ENCODE data around the gene CRYZL1. TPM values are rescaled to one million over a fixed set of nuclear protein-coding genes. Genes with fewer than 3 reads are reported as not detected.

The CRYZL1 gene
- total and polyA plus RNA-seq, 2 of the 8 experiments (the other 6 are each of a cell fraction or from before 2014, with no cell fraction given) = 15.6 to 15.8 TPM

GRCh38 chr21:33539616-33540015 lies 101.9 kb downstream of the CRYZL1 start:
- WGBS, 2 experiments (ENCODE audit: extremely low coverage in 1 of 2, insufficient coverage in 1 of 2, insufficient read length in 1 of 2, insufficient replicate concordance in 2 of 2, low coverage in 1 of 2, low lambda C conversion rate in 2 of 2, missing lambda C conversion rate in 1 of 2) = 93% methylated on average over 4 of the region's 4 CpGs; no CpG with 5 or more reads in 1 of the 2 experiments
- H3K23me2 ChIP-seq (ENCODE audit: low read depth, low read length) = peaks cover 10% of the 10 kb centered on the region
- no peak overlapping the region for H3K23ac ChIP-seq (ENCODE audit: insufficient read length)
- no peak overlapping the region for H3K14ac ChIP-seq (ENCODE audit: insufficient read length)
- no peak overlapping the region for H3K4me3 ChIP-seq (ENCODE audit: extremely low read depth in 1 of 4, insufficient read depth in 2 of 4, low read depth in 3 of 4, low read length in 4 of 4)
- no peak overlapping the region for H4K8ac ChIP-seq (ENCODE audit: extremely low read depth, insufficient read depth, low read length)
- H3K4me1 ChIP-seq (replicated peaks in 1 of 4; ENCODE audit: control insufficient read depth in 3 of 4, insufficient read depth in 4 of 4, low read length in 3 of 4) = peaks cover 0 to 2% (median 0%) of the 10 kb centered on the region in 4 experiments; a peak in 3 of 7 replicates
- H2BK120ac ChIP-seq (replicated peaks; ENCODE audit: low read depth, low read length) = no peak overlapping the region
- no peak overlapping the region for H2BK20ac ChIP-seq (ENCODE audit: low read length)
- H3K27me3 ChIP-seq (replicated peaks in 1 of 4; ENCODE audit: control insufficient read depth in 3 of 4, extremely low read depth in 1 of 4, insufficient read depth in 3 of 4, low read length in 3 of 4) = no peaks in the 10 kb centered on the region
- H4K5ac ChIP-seq (ENCODE audit: insufficient read length, low read depth, low read length) = no peak overlapping the region
- H3K36me3 ChIP-seq (ENCODE audit: control insufficient read depth in 2 of 4, insufficient read depth in 4 of 4, low read length in 3 of 4) = peaks cover 21 to 56% (median 38%) of the 10 kb centered on the region in 4 experiments
- H3K4me2 ChIP-seq (ENCODE audit: insufficient read depth in 1 of 2, low read depth in 2 of 2, low read length in 2 of 2) = no peak overlapping the region; a peak in 1 of 4 replicates
- H3K27ac ChIP-seq (ENCODE audit: low read depth, low read length) = no peak overlapping the region
- H3K4ac ChIP-seq (replicated peaks; ENCODE audit: insufficient read length, low read depth, low read length) = no peak overlapping the region
- no peak overlapping the region for H3K56ac ChIP-seq (replicated peaks; ENCODE audit: insufficient read length, low read depth, low read length)
- H3K79me2 ChIP-seq (ENCODE audit: control insufficient read depth in 1 of 2, insufficient read depth in 2 of 2, low read length in 2 of 2) = peaks cover 35 to 80% of the 10 kb centered on the region in 2 experiments
- ChIA-PET CTCF (ENCODE audit: partially characterized antibody) (no interaction called here), POLR2A (ENCODE audit: partially characterized antibody) (interaction anchor here (0.6 to 6.3 kb wide), 4 partner anchors 12 to 809 kb away, joined by 3 to 64 read pairs (median 3); no protein-coding TSS in a partner anchor)
- DNase-seq (ENCODE audit: low read depth in 1 of 2, low spot score in 2 of 2) (no peak), FAIRE-seq (no peak)
- H2AK5ac ChIP-seq (ENCODE audit: low read depth, low read length) = no peak overlapping the region
- peaks cover 8% of the 10 kb centered on the region in 2 experiments for H4K20me1 ChIP-seq (replicated peaks in 1 of 2; ENCODE audit: control insufficient read depth in 1 of 2, insufficient read depth in 2 of 2, low read length in 2 of 2)
- H2AFZ ChIP-seq (ENCODE audit: low read length) = no peak overlapping the region
- TF ChIP-seq RXRA (IDR thresholded peaks at IDR 0.05; ENCODE audit: insufficient read depth, low read depth, low read length) = no peak
- no peak for TF ChIP-seq POLR2AphosphoS5 (IDR thresholded peaks at IDR 0.05; ENCODE audit: low read depth, low read length)
- no peak for TF ChIP-seq RBBP5 (IDR thresholded peaks at IDR 0.05; ENCODE audit: borderline replicate concordance, low read depth, low read length)
- TF ChIP-seq RFX5 (IDR thresholded peaks at IDR 0.05; ENCODE audit: borderline replicate concordance, low read depth, low read length) = no peak
- no peak for TF ChIP-seq PHF8 (conservative IDR thresholded peaks at IDR 0.05; ENCODE audit: low read depth, low read length)
- no peak for TF ChIP-seq TAF1 (IDR thresholded peaks at IDR 0.05; ENCODE audit: low read depth, low read length)
- no peak for TF ChIP-seq NANOG (IDR thresholded peaks at IDR 0.05; ENCODE audit: insufficient read depth, low read depth, low read length, poor library complexity, severe bottlenecking)
- TF ChIP-seq ATF2 (IDR thresholded peaks at IDR 0.05; ENCODE audit: low read length) = no peak
- no peak for TF ChIP-seq TAF7 (optimal IDR thresholded peaks at IDR 0.05; ENCODE audit: borderline replicate concordance, low read depth, low read length)
- TF ChIP-seq CHD1 (IDR thresholded peaks at IDR 0.05; ENCODE audit: low read depth, low read length) = no peak
- TF ChIP-seq E2F6 (IDR thresholded peaks at IDR 0.05) = no peak
- TF ChIP-seq TCF12 (IDR thresholded peaks at IDR 0.05; ENCODE audit: low read depth, low read length) = no peak
- no peak overlapping the region for H4K91ac ChIP-seq (replicated peaks; ENCODE audit: insufficient read length, low read length)
- H2BK5ac ChIP-seq (ENCODE audit: low read depth, low read length) = no peak overlapping the region
- no peak overlapping the region for H3K9ac ChIP-seq (replicated peaks in 1 of 4; ENCODE audit: extremely low read depth in 1 of 4, low read depth in 3 of 4, low read length in 3 of 4)
- H3K18ac ChIP-seq (ENCODE audit: extremely low read depth, low read length) = no peak overlapping the region
- H2BK15ac ChIP-seq (ENCODE audit: low read length) = no peak overlapping the region
- no peaks in the 10 kb centered on the region for H3K9me3 ChIP-seq (ENCODE audit: insufficient read depth in 2 of 2, low read depth in 1 of 2, low read length in 1 of 2)
- H2BK12ac ChIP-seq (ENCODE audit: low read depth, low read length) = no peak overlapping the region
- H3K79me1 ChIP-seq (ENCODE audit: low read depth, low read length) = no peaks in the 10 kb centered on the region; the same call in 1 of the 2 replicates

Data from H1 (cell line).